NB4 (cell line): ENCODE results near the gene BZW2.

Experiments used
- POLR2A ChIP-seq: IDR thresholded peaks from 2 replicates; pipeline ENCODE4 v1.6.1; 2011; ENCODE audit warnings: mild to moderate bottlenecking; ENCODE audit not compliant: insufficient read length; ENCODE audit errors: extremely low read depth
- TF ChIP-seq, protein P1 (sequence below): IDR thresholded peaks from one replicate; pipeline ENCODE4 v1.5.1; 2012; ENCODE audit warnings: low read depth, low read length
- TF ChIP-seq, protein P2 (sequence below): IDR thresholded peaks from 2 replicates; pipeline ENCODE4 v1.6.1; 2011; ENCODE audit warnings: low read depth, low read length

DNA sequence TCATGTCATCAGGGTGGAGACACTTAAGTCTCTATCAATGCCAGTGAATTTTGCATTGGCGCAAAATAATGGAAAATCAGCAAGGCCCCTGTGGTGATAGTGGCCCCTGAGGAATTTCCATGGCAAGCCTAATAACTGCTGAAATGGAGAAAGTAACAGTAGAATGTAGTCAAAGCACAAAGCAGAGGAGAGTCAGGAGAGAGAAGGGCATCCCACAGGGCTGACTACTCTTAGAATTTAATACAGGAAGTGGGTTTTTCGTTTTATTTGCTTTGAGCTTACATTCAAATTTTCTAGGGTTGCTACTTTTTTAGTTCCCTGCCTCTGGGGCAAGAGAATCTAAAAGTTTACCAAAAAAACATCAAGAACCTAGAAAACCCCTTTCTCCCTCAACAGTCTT, 39.0 kb downstream of the BZW2 start:
- TF ChIP-seq, protein P1, sequence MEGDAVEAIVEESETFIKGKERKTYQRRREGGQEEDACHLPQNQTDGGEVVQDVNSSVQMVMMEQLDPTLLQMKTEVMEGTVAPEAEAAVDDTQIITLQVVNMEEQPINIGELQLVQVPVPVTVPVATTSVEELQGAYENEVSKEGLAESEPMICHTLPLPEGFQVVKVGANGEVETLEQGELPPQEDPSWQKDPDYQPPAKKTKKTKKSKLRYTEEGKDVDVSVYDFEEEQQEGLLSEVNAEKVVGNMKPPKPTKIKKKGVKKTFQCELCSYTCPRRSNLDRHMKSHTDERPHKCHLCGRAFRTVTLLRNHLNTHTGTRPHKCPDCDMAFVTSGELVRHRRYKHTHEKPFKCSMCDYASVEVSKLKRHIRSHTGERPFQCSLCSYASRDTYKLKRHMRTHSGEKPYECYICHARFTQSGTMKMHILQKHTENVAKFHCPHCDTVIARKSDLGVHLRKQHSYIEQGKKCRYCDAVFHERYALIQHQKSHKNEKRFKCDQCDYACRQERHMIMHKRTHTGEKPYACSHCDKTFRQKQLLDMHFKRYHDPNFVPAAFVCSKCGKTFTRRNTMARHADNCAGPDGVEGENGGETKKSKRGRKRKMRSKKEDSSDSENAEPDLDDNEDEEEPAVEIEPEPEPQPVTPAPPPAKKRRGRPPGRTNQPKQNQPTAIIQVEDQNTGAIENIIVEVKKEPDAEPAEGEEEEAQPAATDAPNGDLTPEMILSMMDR = no peak
- no peak for TF ChIP-seq POLR2A
- TF ChIP-seq, protein P2, sequence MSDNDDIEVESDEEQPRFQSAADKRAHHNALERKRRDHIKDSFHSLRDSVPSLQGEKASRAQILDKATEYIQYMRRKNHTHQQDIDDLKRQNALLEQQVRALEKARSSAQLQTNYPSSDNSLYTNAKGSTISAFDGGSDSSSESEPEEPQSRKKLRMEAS = no peak
